HG02763 (cell line): ENCODE results near the gene TOP3B.

Experiments
- ATAC-seq: cut with Tn5 transposase; IDR thresholded peaks from one replicate; pipeline ENCODE4 v1.9.1; 2021; ENCODE audit warnings: mild to moderate bottlenecking, moderate library complexity; ENCODE audit not compliant: unreplicated experiment

TOP3B gene

GRCh38 chr22:21982338-21982965, at the start of gene TOP3B:
TOP3B (minus strand) TSS chr22:21982787; CDS start chr22:21975709, 7,078 bp downstream.
- ATAC-seq: peak; percentile 60

GRCh38 chr22:22031183-22031945, 48.8 kb upstream of the TOP3B start:
- ATAC-seq: no peak

GRCh38 chr22:22030493-22031182, 48.1 kb upstream of the TOP3B start:
- peak; percentile 58 for ATAC-seq

GRCh38 chr22:22027955-22028354, 45.4 kb upstream of the TOP3B start:
- ATAC-seq: no peak

- ATAC-seq: no peak
These were observed 43.7 kb upstream of the TOP3B start for GRCh38 chr22:22026157-22026831.

- ATAC-seq: no peak
These were observed 43.0 kb upstream of the TOP3B start for GRCh38 chr22:22025320-22026156.

GRCh38 chr22:22024440-22024839, 41.9 kb upstream of the TOP3B start:
- ATAC-seq: no peak

GRCh38 chr22:22023581-22024137, 41.1 kb upstream of the TOP3B start:
- ATAC-seq: no peak

GRCh38 chr22:22022947-22023534, 40.5 kb upstream of the TOP3B start:
- ATAC-seq: no peak

- no peak for ATAC-seq
These were observed 39.8 kb upstream of the TOP3B start for GRCh38 chr22:22022255-22022840.

GRCh38 chr22:22021162-22021750, 38.7 kb upstream of the TOP3B start:
- ATAC-seq: no peak

GRCh38 chr22:22020425-22020852, 37.9 kb upstream of the TOP3B start:
- ATAC-seq: no peak

- no peak for ATAC-seq
These were observed 37.3 kb upstream of the TOP3B start for GRCh38 chr22:22019659-22020424.

GRCh38 chr22:22018825-22019658, 36.5 kb upstream of the TOP3B start:
- ATAC-seq: no peak

GRCh38 chr22:22015631-22016030, 33.0 kb upstream of the TOP3B start:
- ATAC-seq: no peak

GRCh38 chr22:22014285-22014659, 31.7 kb upstream of the TOP3B start:
- no peak for ATAC-seq

- no peak for ATAC-seq
These were observed 31.1 kb upstream of the TOP3B start for GRCh38 chr22:22013559-22014284.
